GM23338 (cell line): ENCODE measurements around the gene ROCK1.

Source experiments
- CREB1 ChIP-seq: fragments of 250-450 bp; sonication (Bioruptor Pico); IDR thresholded peaks from 2 replicates; pipeline ENCODE4 v1.5.0; 2020; ENCODE audit warnings: low read depth, mild to moderate bottlenecking, moderate library complexity
- EZH2 ChIP-seq: fragments of 200-600 bp; sonication (generic); IDR thresholded peaks from one replicate; pipeline ENCODE4 v1.8.0; 2017; ENCODE audit warnings: antibody characterized with exemption, mild to moderate bottlenecking, low read depth; ENCODE audit not compliant: unreplicated experiment
- EZH2phosphoT487 ChIP-seq: fragments of 200-600 bp; sonication (generic); IDR thresholded peaks from one replicate; pipeline ENCODE4 v1.8.1; 2018; ENCODE audit warnings: antibody characterized with exemption; ENCODE audit not compliant: unreplicated experiment
- POLR2AphosphoS5 ChIP-seq: IDR thresholded peaks from 2 replicates; pipeline ENCODE4 v1.6.1; 2016; ENCODE audit warnings: antibody characterized with exemption, low read depth
- TF ChIP-seq, protein P1 (sequence below), 2 experiments: fragments of 200-600 bp in 1 of 2; sonication (generic) in 1 of 2; conservative IDR thresholded peaks; 2 replicates each; pipeline versions ENCODE4 v1.5.1 to v1.6.1; 2016 to 2017; ENCODE audit warnings: antibody characterized with exemption in 2 of 2, low read depth in 2 of 2, mild to moderate bottlenecking in 2 of 2, moderate library complexity in 1 of 2
- TF ChIP-seq, protein P2 (sequence below): IDR thresholded peaks from one replicate; pipeline ENCODE4 v1.6.1; 2018; ENCODE audit warnings: antibody characterized with exemption; ENCODE audit not compliant: unreplicated experiment

DNA sequence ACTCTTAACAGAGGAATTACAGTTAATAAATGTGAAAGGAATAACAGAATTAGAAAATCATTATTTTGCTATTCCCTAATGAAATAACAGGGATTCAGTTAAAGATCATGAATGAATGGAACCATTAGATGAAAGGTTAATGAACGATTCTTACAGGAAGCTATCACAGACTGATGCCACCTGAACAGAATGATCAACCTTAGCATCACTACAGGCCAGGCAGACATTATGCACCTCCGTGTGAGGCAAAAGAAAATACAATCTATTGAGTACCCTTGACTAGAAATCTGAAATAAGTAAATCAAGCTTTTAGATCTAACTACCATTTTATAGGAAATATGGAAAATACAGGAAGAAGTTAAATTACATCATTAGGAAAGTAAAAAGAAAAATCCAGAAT lies 10.4 kb downstream of the ROCK1 start:
- no peak for TF ChIP-seq POLR2AphosphoS5
- TF ChIP-seq CREB1 (CRISPR knock-in tag) = no peak
- no peak for TF ChIP-seq EZH2
- TF ChIP-seq, protein P1, sequence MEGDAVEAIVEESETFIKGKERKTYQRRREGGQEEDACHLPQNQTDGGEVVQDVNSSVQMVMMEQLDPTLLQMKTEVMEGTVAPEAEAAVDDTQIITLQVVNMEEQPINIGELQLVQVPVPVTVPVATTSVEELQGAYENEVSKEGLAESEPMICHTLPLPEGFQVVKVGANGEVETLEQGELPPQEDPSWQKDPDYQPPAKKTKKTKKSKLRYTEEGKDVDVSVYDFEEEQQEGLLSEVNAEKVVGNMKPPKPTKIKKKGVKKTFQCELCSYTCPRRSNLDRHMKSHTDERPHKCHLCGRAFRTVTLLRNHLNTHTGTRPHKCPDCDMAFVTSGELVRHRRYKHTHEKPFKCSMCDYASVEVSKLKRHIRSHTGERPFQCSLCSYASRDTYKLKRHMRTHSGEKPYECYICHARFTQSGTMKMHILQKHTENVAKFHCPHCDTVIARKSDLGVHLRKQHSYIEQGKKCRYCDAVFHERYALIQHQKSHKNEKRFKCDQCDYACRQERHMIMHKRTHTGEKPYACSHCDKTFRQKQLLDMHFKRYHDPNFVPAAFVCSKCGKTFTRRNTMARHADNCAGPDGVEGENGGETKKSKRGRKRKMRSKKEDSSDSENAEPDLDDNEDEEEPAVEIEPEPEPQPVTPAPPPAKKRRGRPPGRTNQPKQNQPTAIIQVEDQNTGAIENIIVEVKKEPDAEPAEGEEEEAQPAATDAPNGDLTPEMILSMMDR (conservative IDR thresholded peaks at IDR 0.05; ENCODE audit: low read depth in 2 of 2) = no peak
- TF ChIP-seq EZH2phosphoT487 = no peak
- TF ChIP-seq, protein P2, sequence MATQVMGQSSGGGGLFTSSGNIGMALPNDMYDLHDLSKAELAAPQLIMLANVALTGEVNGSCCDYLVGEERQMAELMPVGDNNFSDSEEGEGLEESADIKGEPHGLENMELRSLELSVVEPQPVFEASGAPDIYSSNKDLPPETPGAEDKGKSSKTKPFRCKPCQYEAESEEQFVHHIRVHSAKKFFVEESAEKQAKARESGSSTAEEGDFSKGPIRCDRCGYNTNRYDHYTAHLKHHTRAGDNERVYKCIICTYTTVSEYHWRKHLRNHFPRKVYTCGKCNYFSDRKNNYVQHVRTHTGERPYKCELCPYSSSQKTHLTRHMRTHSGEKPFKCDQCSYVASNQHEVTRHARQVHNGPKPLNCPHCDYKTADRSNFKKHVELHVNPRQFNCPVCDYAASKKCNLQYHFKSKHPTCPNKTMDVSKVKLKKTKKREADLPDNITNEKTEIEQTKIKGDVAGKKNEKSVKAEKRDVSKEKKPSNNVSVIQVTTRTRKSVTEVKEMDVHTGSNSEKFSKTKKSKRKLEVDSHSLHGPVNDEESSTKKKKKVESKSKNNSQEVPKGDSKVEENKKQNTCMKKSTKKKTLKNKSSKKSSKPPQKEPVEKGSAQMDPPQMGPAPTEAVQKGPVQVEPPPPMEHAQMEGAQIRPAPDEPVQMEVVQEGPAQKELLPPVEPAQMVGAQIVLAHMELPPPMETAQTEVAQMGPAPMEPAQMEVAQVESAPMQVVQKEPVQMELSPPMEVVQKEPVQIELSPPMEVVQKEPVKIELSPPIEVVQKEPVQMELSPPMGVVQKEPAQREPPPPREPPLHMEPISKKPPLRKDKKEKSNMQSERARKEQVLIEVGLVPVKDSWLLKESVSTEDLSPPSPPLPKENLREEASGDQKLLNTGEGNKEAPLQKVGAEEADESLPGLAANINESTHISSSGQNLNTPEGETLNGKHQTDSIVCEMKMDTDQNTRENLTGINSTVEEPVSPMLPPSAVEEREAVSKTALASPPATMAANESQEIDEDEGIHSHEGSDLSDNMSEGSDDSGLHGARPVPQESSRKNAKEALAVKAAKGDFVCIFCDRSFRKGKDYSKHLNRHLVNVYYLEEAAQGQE = no peak
